Hematopoietic multipotent progenitor cell treated with erythropoietin and hydrocortisone succinate and interleukin-3 and kit ligand, for 6 days (in vitro differentiated cells): ENCODE measurements around the gene ACVR2A.

Experiments
- DNase-seq: peaks from one replicate; pipeline ENCODE4 v3.0.0-alpha.2; 2015

Gene ACVR2A

DNA sequence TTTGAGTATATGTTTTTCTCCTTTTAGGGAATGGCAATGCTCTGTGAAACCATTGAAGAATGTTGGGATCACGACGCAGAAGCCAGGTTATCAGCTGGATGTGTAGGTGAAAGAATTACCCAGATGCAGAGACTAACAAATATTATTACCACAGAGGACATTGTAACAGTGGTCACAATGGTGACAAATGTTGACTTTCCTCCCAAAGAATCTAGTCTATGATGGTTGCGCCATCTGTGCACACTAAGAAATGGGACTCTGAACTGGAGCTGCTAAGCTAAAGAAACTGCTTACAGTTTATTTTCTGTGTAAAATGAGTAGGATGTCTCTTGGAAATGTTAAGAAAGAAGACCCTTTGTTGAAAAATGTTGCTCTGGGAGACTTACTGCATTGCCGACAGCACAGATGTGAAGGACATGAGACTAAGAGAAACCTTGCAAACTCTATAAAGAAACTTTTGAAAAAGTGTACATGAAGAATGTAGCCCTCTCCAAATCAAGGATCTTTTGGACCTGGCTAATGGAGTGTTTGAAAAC is 82.3 kb downstream of the ACVR2A start:
- DNase-seq, result no peak

DNA sequence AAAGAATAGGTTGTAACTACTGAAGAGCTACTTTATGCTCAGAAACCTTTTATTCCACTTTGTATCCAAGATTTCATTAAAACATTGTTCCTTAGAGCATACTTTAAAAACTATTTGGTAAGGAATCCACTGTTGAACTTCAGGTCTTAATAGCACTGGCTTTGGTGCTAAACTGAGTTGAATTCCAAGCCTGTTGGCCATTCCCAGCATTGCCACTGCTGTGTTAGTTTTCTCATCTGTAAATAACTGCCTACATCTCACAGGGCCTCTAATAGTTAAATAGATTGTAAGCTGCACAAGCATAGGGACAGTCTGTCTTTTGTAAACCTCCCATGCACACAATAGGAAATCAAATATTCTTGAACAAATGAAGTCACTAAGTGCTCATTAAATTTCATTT is 89.1 kb downstream of the ACVR2A start:
- no peak for DNase-seq

GRCh38 chr2:147934881-147935620 is 90.2 kb downstream of the ACVR2A start:
- no peak for DNase-seq

DNA sequence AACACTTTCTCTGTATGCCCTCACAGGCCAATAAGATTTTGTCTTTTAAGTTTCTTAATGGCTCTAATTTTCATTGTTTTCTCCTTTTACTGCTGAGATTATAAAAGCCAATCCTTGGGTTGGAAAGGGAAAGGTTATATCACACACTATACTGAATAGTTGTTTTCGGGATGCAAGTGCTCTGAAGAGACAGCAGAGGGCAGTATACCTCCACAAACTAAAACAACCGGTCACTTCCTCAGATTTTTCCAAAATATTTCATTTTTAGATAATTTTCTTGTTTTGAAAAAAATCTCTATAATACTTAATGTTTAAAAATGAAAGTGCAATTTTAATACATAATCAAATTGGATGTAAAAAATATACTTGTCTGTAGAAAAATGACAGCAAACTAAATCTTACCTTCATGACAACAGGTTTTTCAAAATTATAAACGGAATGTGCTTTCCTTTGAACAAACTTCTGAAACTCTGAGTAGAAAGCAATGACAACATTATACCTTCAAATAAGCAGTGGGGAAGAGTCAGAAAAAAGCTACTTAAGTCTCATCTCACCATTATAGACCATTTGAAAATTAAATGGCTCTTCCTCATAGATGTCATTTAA is 93.0 kb downstream of the ACVR2A start:
- DNase-seq, result peak; percentile 75

- no peak for DNase-seq
Measured at GRCh38 chr2:147939313-147939712, 94.5 kb downstream of the ACVR2A start.

DNA sequence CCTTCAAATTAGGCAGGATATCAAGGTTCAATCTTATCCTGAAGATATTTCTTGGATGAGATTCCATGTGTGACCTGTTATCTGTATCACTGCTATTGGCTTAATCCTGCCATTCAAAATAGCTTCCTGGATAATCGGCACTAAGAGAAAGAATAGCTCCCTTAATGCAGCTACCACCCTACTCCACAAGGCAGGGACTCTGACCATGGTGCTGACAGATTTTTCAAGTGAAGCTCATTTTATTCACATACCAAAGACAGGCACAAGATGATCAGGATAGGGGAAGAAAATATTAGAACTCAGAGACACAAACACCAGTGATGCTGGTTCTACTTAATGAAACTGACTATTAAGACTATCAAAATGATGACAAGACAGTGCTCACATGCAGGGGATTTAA is 100.8 kb downstream of the ACVR2A start:
- no peak for DNase-seq

DNA sequence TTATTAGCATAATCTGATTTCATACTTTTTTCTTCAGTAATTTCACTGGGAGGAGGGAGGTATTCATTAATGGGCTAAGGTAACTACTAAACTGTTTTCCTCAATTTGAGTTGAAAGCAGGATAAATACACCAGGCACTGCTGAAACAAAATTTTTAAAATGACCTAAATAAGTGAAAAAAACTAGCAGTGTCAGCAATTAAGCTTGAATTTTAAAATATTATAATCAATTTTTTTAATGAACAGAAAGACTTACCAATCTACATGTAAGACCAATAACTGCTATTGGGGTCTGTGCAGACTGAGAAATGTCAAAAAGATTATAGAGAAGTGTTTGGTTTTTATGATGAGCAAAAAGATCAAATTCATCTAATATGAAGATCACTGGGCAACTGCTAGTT is 107.3 kb downstream of the ACVR2A start:
- DNase-seq, result no peak

DNA sequence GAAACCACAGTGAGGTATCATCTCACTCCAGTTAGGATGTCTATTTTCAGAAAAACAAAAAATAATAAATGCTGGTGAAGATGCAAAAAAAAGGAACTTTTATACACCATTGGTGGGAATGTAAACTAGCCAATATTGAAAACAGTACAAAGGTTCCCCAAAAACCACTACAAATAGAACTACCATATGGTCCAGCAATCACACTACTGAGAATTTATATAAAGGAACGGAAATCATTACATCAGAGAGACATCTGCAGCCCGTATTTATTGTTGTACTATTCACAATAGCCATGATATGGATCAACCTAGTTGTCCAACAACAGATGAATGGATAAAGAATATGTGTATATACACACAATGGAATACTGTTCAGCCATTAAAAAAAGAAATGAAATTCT is 123.7 kb downstream of the ACVR2A start:
- no peak for DNase-seq

DNA sequence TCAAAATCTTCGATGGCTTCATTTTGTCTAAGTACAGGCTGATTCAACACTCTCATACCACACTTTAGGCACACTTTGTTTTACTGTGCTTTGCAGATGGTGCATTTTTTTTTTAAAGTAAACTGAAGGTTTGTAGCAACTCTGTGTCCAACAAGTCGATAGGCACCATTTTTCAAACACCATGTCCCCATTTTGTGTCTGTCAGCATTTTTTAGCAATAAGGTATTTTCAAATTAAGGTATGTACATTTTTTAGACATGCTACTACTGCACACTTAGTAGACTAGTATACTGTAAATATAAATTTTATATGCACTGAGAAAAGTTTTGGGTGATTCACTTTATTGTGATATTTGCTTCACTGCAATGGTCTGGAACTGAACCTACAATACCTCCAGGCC is 131.3 kb downstream of the ACVR2A start:
- DNase-seq, result no peak

DNA sequence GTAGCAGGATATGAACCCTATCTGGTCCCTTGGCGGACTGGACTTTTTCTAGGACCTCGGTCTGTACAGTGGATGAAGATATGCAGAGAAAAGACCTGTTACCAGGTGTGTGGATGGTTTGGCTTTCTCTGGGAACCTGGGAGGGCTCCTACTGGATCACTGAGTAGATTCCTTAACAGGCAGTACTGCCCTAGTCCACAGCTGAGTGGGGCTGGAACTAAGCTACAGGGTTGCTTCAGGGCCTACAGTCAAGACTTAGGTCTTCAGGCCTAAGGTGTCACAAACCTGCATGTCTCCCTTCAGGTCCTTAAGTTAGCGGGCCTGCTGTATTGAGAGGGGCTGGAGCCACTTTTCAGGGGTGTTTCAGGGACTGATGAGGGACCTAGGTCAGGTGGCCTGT is 132.8 kb downstream of the ACVR2A start:
- no peak for DNase-seq
